HepG2 (cell line): ENCODE data around the gene STYX. TPM values are rescaled to one million over a fixed set of nuclear protein-coding genes. Genes with fewer than 3 reads are reported as not detected.
A peak's percentile ranks its signal among the peaks of the same experiment; 100 is the strongest.

Experiments used
- GATAD2A ChIP-seq: IDR thresholded peaks from 2 replicates; pipeline ENCODE4 v1.6.1; 2016
- PCBP2 ChIP-seq: fragments of 200-400 bp; formaldehyde crosslinking; optimal IDR thresholded peaks from 2 replicates; pipeline ENCODE3; 2018; ENCODE audit warnings: low read length, low read depth; ENCODE audit not compliant: poor library complexity, severe bottlenecking
- PHF21A ChIP-seq: sonication (generic); formaldehyde crosslinking; IDR thresholded peaks from 2 replicates; pipeline ENCODE4 v1.5.0; 2020; ENCODE audit warnings: mild to moderate bottlenecking, missing genetic modification reagents
- PHF5A ChIP-seq: IDR thresholded peaks from one replicate; pipeline ENCODE4 v1.6.1; 2018; ENCODE audit warnings: low read depth, missing genetic modification reagents; ENCODE audit not compliant: unreplicated experiment
- PTBP1 ChIP-seq: fragments of 200-400 bp; formaldehyde crosslinking; IDR thresholded peaks from 2 replicates; pipeline ENCODE4 v1.6.1; 2018; ENCODE audit warnings: low read length, low read depth; ENCODE audit not compliant: poor library complexity, severe bottlenecking
- RBFOX2 ChIP-seq: fragments of 200-400 bp; formaldehyde crosslinking; IDR thresholded peaks from 2 replicates; pipeline ENCODE4 v1.6.1; 2017; ENCODE audit warnings: low read depth, mild to moderate bottlenecking, low read length
- SMYD3 ChIP-seq: sonication (generic); formaldehyde crosslinking; IDR thresholded peaks from 2 replicates; pipeline ENCODE4 v1.8.1; 2023; ENCODE audit warnings: mild to moderate bottlenecking, missing genetic modification reagents
- ZNF160 ChIP-seq: sonication (generic); formaldehyde crosslinking; IDR thresholded peaks from 2 replicates; pipeline ENCODE4 v1.8.0; 2022; ENCODE audit warnings: mild to moderate bottlenecking, inconsistent platforms, missing genetic modification reagents
- ZNF24 ChIP-seq: fragments of 450-650 bp; IDR thresholded peaks from 2 replicates; pipeline ENCODE4 v1.6.1; 2017; ENCODE audit warnings: antibody characterized with exemption, mild to moderate bottlenecking
- ZNF615 ChIP-seq: sonication (generic); formaldehyde crosslinking; IDR thresholded peaks from 2 replicates; pipeline ENCODE4 v1.5.0; 2020; ENCODE audit warnings: mild to moderate bottlenecking, missing genetic modification reagents, borderline replicate concordance
- ZNF761 ChIP-seq: sonication (generic); formaldehyde crosslinking; conservative IDR thresholded peaks from 2 replicates; pipeline ENCODE4 v1.4.0; 2020; ENCODE audit warnings: mild to moderate bottlenecking, missing genetic modification reagents
- polyA plus RNA-seq, 8 experiments: library from polyadenylated mRNA; depleted of rRNA in 3 of 8; stranded (reverse) in 7 of 8; unstranded in 1 of 8; fragments of >200 nt; fragmentation: Illumina TruSeq in 4 of 8; extraction: Trizol in 4 of 8; gene quantifications; 2 replicates each; pipeline versions ENCODE4 v1.2.1 to v1.2.3, GENCODE V29; 2011 to 2016; ENCODE audit warnings: low read depth in 4 of 8, missing spikeins in 1 of 8, mixed read lengths in 1 of 8; ENCODE audit not compliant: insufficient read depth in 1 of 8
- total RNA-seq, 5 experiments: library from RNA; depleted of rRNA; stranded (reverse); fragments of >200 nt; fragmentation: Illumina TruSeq; extraction: Trizol; gene quantifications; 2 replicates each; pipeline ENCODE4 v1.2.3, GENCODE V29; 2016; ENCODE audit warnings: low read depth in 1 of 5
- TF ChIP-seq, protein P1 (sequence below): sonication (generic); formaldehyde crosslinking; IDR thresholded peaks from 2 replicates; pipeline ENCODE4 v1.4.0; 2020; ENCODE audit warnings: missing genetic modification reagents
- TF ChIP-seq, protein P2 (sequence below): sonication (generic); formaldehyde crosslinking; conservative IDR thresholded peaks from 2 replicates; pipeline ENCODE4 v1.4.0; 2020; ENCODE audit warnings: missing genetic modification reagents
- TF ChIP-seq, protein P3 (sequence below): sonication (generic); formaldehyde crosslinking; IDR thresholded peaks from 2 replicates; pipeline ENCODE4 v1.4.0; 2020; ENCODE audit warnings: missing genetic modification reagents, mild to moderate bottlenecking, borderline replicate concordance
- TF ChIP-seq, protein P4 (sequence below): fragments of 450-650 bp; IDR thresholded peaks from 2 replicates; pipeline ENCODE4 v1.6.1; 2016
- TF ChIP-seq, protein P5 (sequence below): sonication (generic); formaldehyde crosslinking; IDR thresholded peaks from 2 replicates; pipeline ENCODE4 v1.5.1; 2020; ENCODE audit warnings: missing genetic modification reagents, mild to moderate bottlenecking, borderline replicate concordance
- TF ChIP-seq, protein P6 (sequence below): sonication (generic); formaldehyde crosslinking; conservative IDR thresholded peaks from 2 replicates; pipeline ENCODE4 v1.4.0; 2020; ENCODE audit warnings: missing genetic modification reagents

Gene STYX
- total and polyA plus RNA-seq, 2 of the 13 experiments (the other 11 are each of a cell fraction or from before 2014, with no cell fraction given) = 6.6 to 10.9 TPM

DNA sequence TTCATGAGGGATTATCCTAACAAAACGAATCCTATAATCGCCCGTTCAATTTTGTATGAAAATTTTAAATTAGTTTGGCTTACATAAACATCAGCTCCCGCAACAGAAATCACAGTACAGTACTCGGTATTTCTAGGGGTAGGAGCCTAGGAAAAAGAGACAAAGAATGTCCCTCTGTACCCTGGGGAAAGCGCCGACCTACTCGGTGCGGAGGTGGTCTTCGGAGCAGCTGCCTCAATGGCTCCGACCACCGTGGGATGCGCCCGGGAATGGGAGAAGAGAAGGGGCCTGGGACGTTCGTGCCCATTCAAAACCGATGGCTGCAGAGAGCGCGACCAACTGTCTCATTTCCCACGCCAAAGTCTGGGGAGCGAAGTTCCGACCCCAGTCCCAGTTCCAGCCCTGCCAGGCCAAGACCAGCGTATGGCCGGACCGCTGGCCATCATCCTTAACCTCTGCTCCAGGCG, 60.8 kb downstream of the STYX start (continued):
- TF ChIP-seq, protein P1, sequence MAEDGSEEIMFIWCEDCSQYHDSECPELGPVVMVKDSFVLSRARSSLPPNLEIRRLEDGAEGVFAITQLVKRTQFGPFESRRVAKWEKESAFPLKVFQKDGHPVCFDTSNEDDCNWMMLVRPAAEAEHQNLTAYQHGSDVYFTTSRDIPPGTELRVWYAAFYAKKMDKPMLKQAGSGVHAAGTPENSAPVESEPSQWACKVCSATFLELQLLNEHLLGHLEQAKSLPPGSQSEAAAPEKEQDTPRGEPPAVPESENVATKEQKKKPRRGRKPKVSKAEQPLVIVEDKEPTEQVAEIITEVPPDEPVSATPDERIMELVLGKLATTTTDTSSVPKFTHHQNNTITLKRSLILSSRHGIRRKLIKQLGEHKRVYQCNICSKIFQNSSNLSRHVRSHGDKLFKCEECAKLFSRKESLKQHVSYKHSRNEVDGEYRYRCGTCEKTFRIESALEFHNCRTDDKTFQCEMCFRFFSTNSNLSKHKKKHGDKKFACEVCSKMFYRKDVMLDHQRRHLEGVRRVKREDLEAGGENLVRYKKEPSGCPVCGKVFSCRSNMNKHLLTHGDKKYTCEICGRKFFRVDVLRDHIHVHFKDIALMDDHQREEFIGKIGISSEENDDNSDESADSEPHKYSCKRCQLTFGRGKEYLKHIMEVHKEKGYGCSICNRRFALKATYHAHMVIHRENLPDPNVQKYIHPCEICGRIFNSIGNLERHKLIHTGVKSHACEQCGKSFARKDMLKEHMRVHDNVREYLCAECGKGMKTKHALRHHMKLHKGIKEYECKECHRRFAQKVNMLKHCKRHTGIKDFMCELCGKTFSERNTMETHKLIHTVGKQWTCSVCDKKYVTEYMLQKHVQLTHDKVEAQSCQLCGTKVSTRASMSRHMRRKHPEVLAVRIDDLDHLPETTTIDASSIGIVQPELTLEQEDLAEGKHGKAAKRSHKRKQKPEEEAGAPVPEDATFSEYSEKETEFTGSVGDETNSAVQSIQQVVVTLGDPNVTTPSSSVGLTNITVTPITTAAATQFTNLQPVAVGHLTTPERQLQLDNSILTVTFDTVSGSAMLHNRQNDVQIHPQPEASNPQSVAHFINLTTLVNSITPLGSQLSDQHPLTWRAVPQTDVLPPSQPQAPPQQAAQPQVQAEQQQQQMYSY (CRISPR knock-in tag) = no peak
- TF ChIP-seq RBFOX2 (no peak), PCBP2 (no peak), ZNF160 (CRISPR knock-in tag) (no peak), SMYD3 (CRISPR knock-in tag) (no peak), ZNF615 (CRISPR knock-in tag) (no peak), PHF21A (peak; percentile 58; the same call in 1 of the 2 replicates), ZNF24 (no peak), PTBP1 (no peak), GATAD2A (CRISPR knock-in tag) (no peak), ZNF761 (CRISPR knock-in tag) (no peak), PHF5A (CRISPR knock-in tag) (no peak)
- TF ChIP-seq, protein P2, sequence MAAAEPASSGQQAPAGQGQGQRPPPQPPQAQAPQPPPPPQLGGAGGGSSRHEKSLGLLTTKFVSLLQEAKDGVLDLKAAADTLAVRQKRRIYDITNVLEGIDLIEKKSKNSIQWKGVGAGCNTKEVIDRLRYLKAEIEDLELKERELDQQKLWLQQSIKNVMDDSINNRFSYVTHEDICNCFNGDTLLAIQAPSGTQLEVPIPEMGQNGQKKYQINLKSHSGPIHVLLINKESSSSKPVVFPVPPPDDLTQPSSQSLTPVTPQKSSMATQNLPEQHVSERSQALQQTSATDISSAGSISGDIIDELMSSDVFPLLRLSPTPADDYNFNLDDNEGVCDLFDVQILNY (CRISPR knock-in tag) = no peak; the same call in 1 of the 2 replicates
- TF ChIP-seq, protein P3, sequence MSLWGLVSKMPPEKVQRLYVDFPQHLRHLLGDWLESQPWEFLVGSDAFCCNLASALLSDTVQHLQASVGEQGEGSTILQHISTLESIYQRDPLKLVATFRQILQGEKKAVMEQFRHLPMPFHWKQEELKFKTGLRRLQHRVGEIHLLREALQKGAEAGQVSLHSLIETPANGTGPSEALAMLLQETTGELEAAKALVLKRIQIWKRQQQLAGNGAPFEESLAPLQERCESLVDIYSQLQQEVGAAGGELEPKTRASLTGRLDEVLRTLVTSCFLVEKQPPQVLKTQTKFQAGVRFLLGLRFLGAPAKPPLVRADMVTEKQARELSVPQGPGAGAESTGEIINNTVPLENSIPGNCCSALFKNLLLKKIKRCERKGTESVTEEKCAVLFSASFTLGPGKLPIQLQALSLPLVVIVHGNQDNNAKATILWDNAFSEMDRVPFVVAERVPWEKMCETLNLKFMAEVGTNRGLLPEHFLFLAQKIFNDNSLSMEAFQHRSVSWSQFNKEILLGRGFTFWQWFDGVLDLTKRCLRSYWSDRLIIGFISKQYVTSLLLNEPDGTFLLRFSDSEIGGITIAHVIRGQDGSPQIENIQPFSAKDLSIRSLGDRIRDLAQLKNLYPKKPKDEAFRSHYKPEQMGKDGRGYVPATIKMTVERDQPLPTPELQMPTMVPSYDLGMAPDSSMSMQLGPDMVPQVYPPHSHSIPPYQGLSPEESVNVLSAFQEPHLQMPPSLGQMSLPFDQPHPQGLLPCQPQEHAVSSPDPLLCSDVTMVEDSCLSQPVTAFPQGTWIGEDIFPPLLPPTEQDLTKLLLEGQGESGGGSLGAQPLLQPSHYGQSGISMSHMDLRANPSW (CRISPR knock-in tag) = 0 out of 2 replicates have a peak, but pooled peaks have one; percentile 38
- TF ChIP-seq, protein P4, sequence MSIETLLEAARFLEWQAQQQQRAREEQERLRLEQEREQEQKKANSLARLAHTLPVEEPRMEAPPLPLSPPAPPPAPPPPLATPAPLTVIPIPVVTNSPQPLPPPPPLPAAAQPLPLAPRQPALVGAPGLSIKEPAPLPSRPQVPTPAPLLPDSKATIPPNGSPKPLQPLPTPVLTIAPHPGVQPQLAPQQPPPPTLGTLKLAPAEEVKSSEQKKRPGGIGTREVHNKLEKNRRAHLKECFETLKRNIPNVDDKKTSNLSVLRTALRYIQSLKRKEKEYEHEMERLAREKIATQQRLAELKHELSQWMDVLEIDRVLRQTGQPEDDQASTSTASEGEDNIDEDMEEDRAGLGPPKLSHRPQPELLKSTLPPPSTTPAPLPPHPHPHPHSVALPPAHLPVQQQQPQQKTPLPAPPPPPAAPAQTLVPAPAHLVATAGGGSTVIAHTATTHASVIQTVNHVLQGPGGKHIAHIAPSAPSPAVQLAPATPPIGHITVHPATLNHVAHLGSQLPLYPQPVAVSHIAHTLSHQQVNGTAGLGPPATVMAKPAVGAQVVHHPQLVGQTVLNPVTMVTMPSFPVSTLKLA = no peak
- TF ChIP-seq, protein P5, sequence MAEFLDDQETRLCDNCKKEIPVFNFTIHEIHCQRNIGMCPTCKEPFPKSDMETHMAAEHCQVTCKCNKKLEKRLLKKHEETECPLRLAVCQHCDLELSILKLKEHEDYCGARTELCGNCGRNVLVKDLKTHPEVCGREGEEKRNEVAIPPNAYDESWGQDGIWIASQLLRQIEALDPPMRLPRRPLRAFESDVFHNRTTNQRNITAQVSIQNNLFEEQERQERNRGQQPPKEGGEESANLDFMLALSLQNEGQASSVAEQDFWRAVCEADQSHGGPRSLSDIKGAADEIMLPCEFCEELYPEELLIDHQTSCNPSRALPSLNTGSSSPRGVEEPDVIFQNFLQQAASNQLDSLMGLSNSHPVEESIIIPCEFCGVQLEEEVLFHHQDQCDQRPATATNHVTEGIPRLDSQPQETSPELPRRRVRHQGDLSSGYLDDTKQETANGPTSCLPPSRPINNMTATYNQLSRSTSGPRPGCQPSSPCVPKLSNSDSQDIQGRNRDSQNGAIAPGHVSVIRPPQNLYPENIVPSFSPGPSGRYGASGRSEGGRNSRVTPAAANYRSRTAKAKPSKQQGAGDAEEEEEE = no peak
- TF ChIP-seq, protein P6, sequence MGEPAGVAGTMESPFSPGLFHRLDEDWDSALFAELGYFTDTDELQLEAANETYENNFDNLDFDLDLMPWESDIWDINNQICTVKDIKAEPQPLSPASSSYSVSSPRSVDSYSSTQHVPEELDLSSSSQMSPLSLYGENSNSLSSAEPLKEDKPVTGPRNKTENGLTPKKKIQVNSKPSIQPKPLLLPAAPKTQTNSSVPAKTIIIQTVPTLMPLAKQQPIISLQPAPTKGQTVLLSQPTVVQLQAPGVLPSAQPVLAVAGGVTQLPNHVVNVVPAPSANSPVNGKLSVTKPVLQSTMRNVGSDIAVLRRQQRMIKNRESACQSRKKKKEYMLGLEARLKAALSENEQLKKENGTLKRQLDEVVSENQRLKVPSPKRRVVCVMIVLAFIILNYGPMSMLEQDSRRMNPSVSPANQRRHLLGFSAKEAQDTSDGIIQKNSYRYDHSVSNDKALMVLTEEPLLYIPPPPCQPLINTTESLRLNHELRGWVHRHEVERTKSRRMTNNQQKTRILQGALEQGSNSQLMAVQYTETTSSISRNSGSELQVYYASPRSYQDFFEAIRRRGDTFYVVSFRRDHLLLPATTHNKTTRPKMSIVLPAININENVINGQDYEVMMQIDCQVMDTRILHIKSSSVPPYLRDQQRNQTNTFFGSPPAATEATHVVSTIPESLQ = no peak
